Measurements from ENCODE around the gene ACAP1.
A peak's percentile ranks its signal among the peaks of the same experiment; 100 is the strongest.

The ACAP1 gene

GRCh38 chr17:7392696-7393612 is 56.6 kb downstream of the ACAP1 start:
- peak overlapping the region; percentile 69 to 92 (median 86) for H3K4me3 ChIP-seq
- TF ChIP-seq Cebpa-rat (IDR thresholded peaks at IDR 0.05) = no peak
- peak overlapping the region; percentile 79 to 90 (median 86) for H3K9ac ChIP-seq
- peaks cover 0 to 48% (median 9%) of the 10 kb centered on the region in 11 experiments; a peak in 13 of 22 replicates for H4K20me1 ChIP-seq
- no peaks in the 10 kb centered on the region for H3K9me3 ChIP-seq (replicated peaks in 1 of 11)
- no peaks in the 10 kb centered on the region for H3K27me3 ChIP-seq
- H3K4me1 ChIP-seq = peaks cover 28 to 56% (median 44%) of the 10 kb centered on the region in 10 experiments
- H3K36me3 ChIP-seq = peaks cover 32 to 49% (median 45%) of the 10 kb centered on the region in 11 experiments
- H3K4me2 ChIP-seq = peak overlapping the region; percentile 84 to 98 (median 96)
- peak overlapping the region in 10 of 11 experiments; percentile 75 to 89 (median 87); a peak in 17 of 22 replicates for H3K27ac ChIP-seq

GRCh38 chr17:7393613-7394451 is 57.5 kb downstream of the ACAP1 start:
- H3K4me3 ChIP-seq = peak overlapping the region; percentile 69 to 92 (median 86)
- peaks cover 23 to 40% (median 38%) of the 10 kb centered on the region in 11 experiments for H3K36me3 ChIP-seq
- H3K9ac ChIP-seq = peak overlapping the region; percentile 79 to 90 (median 86)
- peaks cover 28 to 56% (median 41%) of the 10 kb centered on the region in 10 experiments for H3K4me1 ChIP-seq
- H3K27me3 ChIP-seq = no peaks in the 10 kb centered on the region
- no peaks in the 10 kb centered on the region for H3K9me3 ChIP-seq (replicated peaks in 1 of 11)
- peaks cover 0 to 40% (median 9%) of the 10 kb centered on the region in 11 experiments; a peak in 9 of 22 replicates for H4K20me1 ChIP-seq
- peak overlapping the region; percentile 84 to 98 (median 96) for H3K4me2 ChIP-seq
- peak overlapping the region; percentile 66 to 89 (median 87) for H3K27ac ChIP-seq
- TF ChIP-seq Cebpa-rat (IDR thresholded peaks at IDR 0.05) = no peak

DNA sequence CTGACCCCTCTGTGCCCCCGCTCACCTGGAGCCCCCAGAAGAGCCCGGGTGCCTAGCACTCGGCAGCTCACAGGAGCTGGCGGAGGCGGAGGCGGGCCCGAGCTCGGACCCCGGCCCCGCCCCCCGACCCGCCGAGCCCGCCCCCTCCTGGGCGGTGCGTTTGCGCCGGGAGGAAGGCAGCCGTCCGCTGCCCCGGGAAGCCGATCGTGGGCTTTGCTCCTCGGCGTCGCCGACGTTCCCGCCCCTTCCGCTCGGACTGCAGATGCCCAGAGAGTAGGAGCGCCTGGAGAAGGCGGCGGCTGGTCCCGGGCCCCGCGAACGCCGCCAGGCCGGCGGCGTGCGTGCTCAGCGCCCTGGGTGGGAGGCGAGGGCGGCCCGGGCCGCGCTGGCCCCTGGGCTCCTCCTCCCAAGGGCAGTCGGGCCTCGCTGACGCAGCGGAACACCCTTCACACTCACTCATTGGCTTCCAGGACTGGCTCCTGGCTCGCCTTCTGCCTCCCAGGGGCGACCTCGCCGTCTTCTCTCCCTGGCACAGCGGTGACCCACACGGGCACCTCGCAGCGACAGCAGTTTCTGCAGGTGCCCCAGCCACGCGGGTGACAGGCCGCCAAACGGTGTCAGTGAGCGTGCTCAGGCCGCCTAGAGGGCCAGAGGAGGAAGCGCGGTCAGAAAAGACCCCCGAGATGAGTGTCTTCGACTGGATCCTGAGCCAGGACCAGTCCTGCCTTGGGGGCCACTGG is 58.3 kb downstream of the ACAP1 start, which contains the start of gene PLSCR3:
Gene PLSCR3, minus strand, starts transcription at position 74 of the 740 bp plus-strand sequence. CDS start 415 bp downstream, outside the sequence.
- H3K4me2 ChIP-seq = peak within 1 kb of the TSS; percentile 84 to 99 (median 96)
- H4K20me1 ChIP-seq = peaks cover 0 to 32% (median 8%) of the 10 kb centered on the region in 11 experiments; a peak in 8 of 22 replicates
- peak within 1 kb of the TSS; percentile 69 to 89 (median 87) for H3K27ac ChIP-seq
- H3K36me3 ChIP-seq = peaks cover 15 to 32% (median 30%) of the 10 kb centered on the region in 11 experiments
- H3K9me3 ChIP-seq (replicated peaks in 1 of 11) = no peaks in the 10 kb centered on the region
- TF ChIP-seq Cebpa-rat (IDR thresholded peaks at IDR 0.05) = no peak
- H3K9ac ChIP-seq = peak within 1 kb of the TSS; percentile 79 to 90 (median 86)
- no peaks in the 10 kb centered on the region for H3K27me3 ChIP-seq
- peak within 1 kb of the TSS; percentile 69 to 92 (median 86) for H3K4me3 ChIP-seq
- peaks cover 28 to 56% (median 40%) of the 10 kb centered on the region in 10 experiments for H3K4me1 ChIP-seq

DNA sequence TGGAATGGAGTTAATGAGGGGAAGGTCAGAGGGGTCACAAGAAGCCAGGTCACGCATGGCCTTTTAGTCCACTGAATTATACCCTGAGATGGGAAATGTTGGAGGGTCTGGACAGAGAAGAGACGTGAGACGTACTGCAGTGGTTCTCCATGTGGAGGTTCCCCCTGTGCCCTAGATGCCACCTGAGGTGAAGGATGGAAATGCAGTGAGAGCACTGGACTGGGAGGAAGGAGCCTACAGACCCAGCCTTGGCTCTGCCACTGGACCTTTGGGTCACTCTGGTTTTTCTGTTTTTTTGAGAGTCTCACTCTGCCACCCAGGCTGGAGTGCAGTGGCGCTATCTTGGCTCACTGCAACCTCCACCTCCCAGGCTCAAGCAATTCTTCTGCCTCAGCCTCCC is 59.8 kb downstream of the ACAP1 start:
- no peaks in the 10 kb centered on the region for H3K27me3 ChIP-seq
- 0 out of 22 replicates have a peak overlapping the region, but pooled peaks of 1 of the 11 experiments have one; percentile 96 for H3K4me2 ChIP-seq
- H3K36me3 ChIP-seq = peaks cover under 1 to 17% (median 15%) of the 10 kb centered on the region in 11 experiments; a peak in 18 of 22 replicates
- H3K9ac ChIP-seq = no peak overlapping the region
- H4K20me1 ChIP-seq = peaks cover 0 to 16% (median 0%) of the 10 kb centered on the region in 11 experiments; a peak in 5 of 22 replicates
- H3K4me3 ChIP-seq = no peak overlapping the region
- TF ChIP-seq Cebpa-rat (IDR thresholded peaks at IDR 0.05) = no peak
- H3K27ac ChIP-seq = no peak overlapping the region
- H3K9me3 ChIP-seq (replicated peaks in 1 of 11) = no peaks in the 10 kb centered on the region
- H3K4me1 ChIP-seq = peaks cover 25 to 41% (median 31%) of the 10 kb centered on the region in 10 experiments

DNA sequence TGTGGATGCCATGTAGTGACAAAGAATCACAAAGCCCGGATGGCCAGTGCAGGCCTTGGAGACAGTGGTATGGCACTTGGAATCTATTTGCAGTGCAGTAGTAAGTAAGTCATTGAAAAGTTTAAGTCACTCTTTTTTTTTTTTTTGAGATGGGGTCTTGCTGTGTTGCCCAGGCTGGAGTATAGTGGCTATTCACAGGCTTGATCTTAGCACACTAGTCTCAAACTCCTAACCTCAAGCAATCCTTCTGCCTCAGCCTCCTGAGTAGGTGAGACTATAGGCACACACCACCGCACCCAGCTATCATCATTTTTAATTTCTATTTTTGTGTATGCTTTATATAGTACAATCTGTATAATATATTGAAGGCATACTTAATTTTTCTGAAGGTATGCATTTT is 62.3 kb downstream of the ACAP1 start:
- H3K4me3 ChIP-seq = no peak overlapping the region
- H3K9ac ChIP-seq = no peak overlapping the region
- TF ChIP-seq Cebpa-rat (IDR thresholded peaks at IDR 0.05) = no peak
- no peak overlapping the region for H3K27ac ChIP-seq
- H3K27me3 ChIP-seq = no peaks in the 10 kb centered on the region
- peaks cover 0 to 7% (median 0%) of the 10 kb centered on the region in 11 experiments; a peak in 2 of 22 replicates for H4K20me1 ChIP-seq
- H3K4me2 ChIP-seq = no peak overlapping the region
- H3K4me1 ChIP-seq = peaks cover 17 to 35% (median 25%) of the 10 kb centered on the region in 10 experiments
- H3K36me3 ChIP-seq = no peaks in the 10 kb centered on the region; a peak in 2 of 22 replicates
- no peaks in the 10 kb centered on the region for H3K9me3 ChIP-seq (replicated peaks in 1 of 11)
